Measurements from ENCODE around the gene SCARB2. TPM values are rescaled to one million over a fixed set of nuclear protein-coding genes. Genes with fewer than 3 reads are reported as not detected.
A peak's percentile ranks its signal among the peaks of the same experiment; 100 is the strongest.

The SCARB2 gene
- total RNA-seq, 1 donor = 200 TPM

DNA sequence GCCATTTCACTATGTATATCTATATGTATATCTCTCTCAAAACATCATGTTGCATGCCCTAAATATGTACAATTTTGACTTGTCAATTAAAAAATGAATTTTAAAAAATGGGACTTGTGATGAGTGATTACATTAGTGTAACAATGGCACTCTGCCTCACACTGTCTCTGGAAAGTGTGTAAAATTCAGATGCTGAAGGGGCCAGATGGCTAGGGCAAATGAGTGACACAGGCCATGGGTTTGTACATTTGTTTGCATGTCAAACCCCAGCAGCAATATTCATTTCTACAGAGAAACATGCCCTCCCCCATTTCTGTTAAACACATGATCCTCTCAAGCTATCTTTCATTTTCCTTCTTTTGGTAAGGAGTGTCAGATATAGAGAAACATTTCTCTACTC is 8.1 kb downstream of the SCARB2 start:
- no peak for DNase-seq (ENCODE audit: insufficient read length, low spot score, missing footprints)
- no peaks in the 10 kb centered on the region for H3K27me3 ChIP-seq (ENCODE audit: insufficient read depth, low read length)
- TF ChIP-seq, protein P1, sequence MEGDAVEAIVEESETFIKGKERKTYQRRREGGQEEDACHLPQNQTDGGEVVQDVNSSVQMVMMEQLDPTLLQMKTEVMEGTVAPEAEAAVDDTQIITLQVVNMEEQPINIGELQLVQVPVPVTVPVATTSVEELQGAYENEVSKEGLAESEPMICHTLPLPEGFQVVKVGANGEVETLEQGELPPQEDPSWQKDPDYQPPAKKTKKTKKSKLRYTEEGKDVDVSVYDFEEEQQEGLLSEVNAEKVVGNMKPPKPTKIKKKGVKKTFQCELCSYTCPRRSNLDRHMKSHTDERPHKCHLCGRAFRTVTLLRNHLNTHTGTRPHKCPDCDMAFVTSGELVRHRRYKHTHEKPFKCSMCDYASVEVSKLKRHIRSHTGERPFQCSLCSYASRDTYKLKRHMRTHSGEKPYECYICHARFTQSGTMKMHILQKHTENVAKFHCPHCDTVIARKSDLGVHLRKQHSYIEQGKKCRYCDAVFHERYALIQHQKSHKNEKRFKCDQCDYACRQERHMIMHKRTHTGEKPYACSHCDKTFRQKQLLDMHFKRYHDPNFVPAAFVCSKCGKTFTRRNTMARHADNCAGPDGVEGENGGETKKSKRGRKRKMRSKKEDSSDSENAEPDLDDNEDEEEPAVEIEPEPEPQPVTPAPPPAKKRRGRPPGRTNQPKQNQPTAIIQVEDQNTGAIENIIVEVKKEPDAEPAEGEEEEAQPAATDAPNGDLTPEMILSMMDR (IDR thresholded peaks at IDR 0.05; ENCODE audit: extremely low read depth, low read depth, low read length) = no peak
- H3K79me2 ChIP-seq (ENCODE audit: insufficient read depth, low read length) = peaks cover 98% of the 10 kb centered on the region
- no peaks in the 10 kb centered on the region for H3K36me3 ChIP-seq (ENCODE audit: insufficient read depth, low read length)
- no peak overlapping the region for H3K4me3 ChIP-seq (ENCODE audit: insufficient read depth, low read length)
- H4K20me1 ChIP-seq (ENCODE audit: insufficient read depth, low read length) = peaks cover 6% of the 10 kb centered on the region
- no peak overlapping the region for H3K4me2 ChIP-seq (ENCODE audit: insufficient read depth, low read length)
- H3K9me3 ChIP-seq (ENCODE audit: low read depth, low read length) = no peaks in the 10 kb centered on the region
- H2AFZ ChIP-seq (ENCODE audit: low read length) = no peak overlapping the region
- peaks cover 44% of the 10 kb centered on the region for H3K4me1 ChIP-seq (ENCODE audit: insufficient read depth, low read length)
- no peak overlapping the region for H3K27ac ChIP-seq (ENCODE audit: low read depth, low read length)

DNA sequence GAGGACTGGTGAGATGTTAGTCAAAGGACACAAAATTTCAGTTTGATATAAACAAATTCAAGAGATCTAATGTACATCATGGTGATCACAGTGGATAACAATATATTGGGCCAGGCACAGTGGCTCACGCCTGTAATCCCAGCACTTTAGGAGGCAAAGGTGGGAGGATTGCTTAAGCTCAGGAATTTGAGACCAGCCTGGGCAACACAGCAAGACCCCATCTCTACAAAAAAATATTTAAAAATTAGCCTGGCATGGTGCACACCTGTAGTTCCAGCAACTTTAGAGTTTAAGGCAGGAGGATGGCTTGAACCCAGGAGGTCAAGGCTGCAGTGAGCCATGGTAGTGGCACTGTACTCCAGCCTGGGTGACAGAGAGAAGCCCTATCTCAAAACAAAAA is 8.7 kb downstream of the SCARB2 start:
- Histone ChIP-seq H3K4me1 (ENCODE audit: insufficient read depth, low read length) (peaks cover 45% of the 10 kb centered on the region), H3K36me3 (ENCODE audit: insufficient read depth, low read length) (no peaks in the 10 kb centered on the region), H3K27me3 (ENCODE audit: insufficient read depth, low read length) (no peaks in the 10 kb centered on the region), H3K79me2 (ENCODE audit: insufficient read depth, low read length) (peaks cover 98% of the 10 kb centered on the region), H3K27ac (ENCODE audit: low read depth, low read length) (no peak overlapping the region), H3K9me3 (ENCODE audit: low read depth, low read length) (no peaks in the 10 kb centered on the region), H3K4me2 (ENCODE audit: insufficient read depth, low read length) (no peak overlapping the region), H4K20me1 (ENCODE audit: insufficient read depth, low read length) (peaks cover 6% of the 10 kb centered on the region), H2AFZ (ENCODE audit: low read length) (no peak overlapping the region), H3K4me3 (ENCODE audit: insufficient read depth, low read length) (no peak overlapping the region)
- no peak for DNase-seq (ENCODE audit: insufficient read length, low spot score, missing footprints)
- TF ChIP-seq, protein P1 (IDR thresholded peaks at IDR 0.05; ENCODE audit: extremely low read depth, low read depth, low read length) = no peak

DNA sequence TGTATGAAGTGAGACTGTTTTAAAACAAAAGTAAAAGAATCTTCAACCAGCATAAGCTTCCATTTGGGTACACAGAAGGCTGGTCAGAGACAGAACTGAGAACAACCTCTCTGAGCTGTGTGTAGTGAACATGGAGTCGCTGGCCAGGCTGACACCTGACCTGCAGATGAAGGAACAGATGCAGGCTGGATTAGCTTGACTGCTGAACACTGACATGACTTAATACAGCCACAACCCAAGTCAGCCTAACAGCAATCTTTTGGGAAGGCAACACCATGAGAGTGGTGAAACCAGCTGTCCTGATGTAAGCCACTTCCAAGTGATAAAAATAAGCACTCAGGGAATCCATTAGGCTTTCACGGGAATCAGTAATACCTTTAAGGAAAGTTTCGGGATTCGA is 10.1 kb downstream of the SCARB2 start:
- H3K9me3 ChIP-seq (ENCODE audit: low read depth, low read length) = no peaks in the 10 kb centered on the region
- H3K36me3 ChIP-seq (ENCODE audit: insufficient read depth, low read length) = no peaks in the 10 kb centered on the region
- peaks cover 53% of the 10 kb centered on the region for H3K4me1 ChIP-seq (ENCODE audit: insufficient read depth, low read length)
- no peak for DNase-seq (ENCODE audit: insufficient read length, low spot score, missing footprints)
- H4K20me1 ChIP-seq (ENCODE audit: insufficient read depth, low read length) = peaks cover 6% of the 10 kb centered on the region
- no peak overlapping the region for H3K27ac ChIP-seq (ENCODE audit: low read depth, low read length)
- H2AFZ ChIP-seq (ENCODE audit: low read length) = no peak overlapping the region
- no peak overlapping the region for H3K4me3 ChIP-seq (ENCODE audit: insufficient read depth, low read length)
- H3K27me3 ChIP-seq (ENCODE audit: insufficient read depth, low read length) = no peaks in the 10 kb centered on the region
- TF ChIP-seq, protein P1 (IDR thresholded peaks at IDR 0.05; ENCODE audit: extremely low read depth, low read depth, low read length) = no peak
- peaks cover 94% of the 10 kb centered on the region for H3K79me2 ChIP-seq (ENCODE audit: insufficient read depth, low read length)
- no peak overlapping the region for H3K4me2 ChIP-seq (ENCODE audit: insufficient read depth, low read length)

DNA sequence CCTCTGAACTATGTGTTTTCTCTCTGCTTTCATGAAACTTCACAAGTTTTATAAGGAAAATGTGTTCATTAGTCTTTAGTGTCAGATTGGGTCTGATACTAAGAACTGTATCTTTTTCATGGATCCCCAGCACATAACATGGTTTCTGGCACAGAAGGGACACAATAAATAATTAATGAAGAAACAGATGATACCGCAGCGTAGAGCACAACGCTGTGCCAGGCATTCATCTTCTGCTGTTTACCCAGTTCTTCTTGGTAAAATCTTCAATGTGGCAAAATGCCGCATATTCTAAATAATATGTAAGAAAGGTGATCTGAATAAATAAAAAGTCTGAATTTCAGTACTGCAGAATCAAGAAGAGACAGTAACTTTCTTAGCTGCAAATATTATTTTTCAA is 12.3 kb downstream of the SCARB2 start:
- Histone ChIP-seq H3K27me3 (ENCODE audit: insufficient read depth, low read length) (no peaks in the 10 kb centered on the region), H3K4me1 (ENCODE audit: insufficient read depth, low read length) (peaks cover 53% of the 10 kb centered on the region), H3K36me3 (ENCODE audit: insufficient read depth, low read length) (no peaks in the 10 kb centered on the region), H4K20me1 (ENCODE audit: insufficient read depth, low read length) (peaks cover 5% of the 10 kb centered on the region), H3K4me2 (ENCODE audit: insufficient read depth, low read length) (no peak overlapping the region), H3K4me3 (ENCODE audit: insufficient read depth, low read length) (no peak overlapping the region), H3K79me2 (ENCODE audit: insufficient read depth, low read length) (peaks cover 80% of the 10 kb centered on the region), H3K27ac (ENCODE audit: low read depth, low read length) (peak overlapping the region; percentile 88), H3K9me3 (ENCODE audit: low read depth, low read length) (no peaks in the 10 kb centered on the region), H2AFZ (ENCODE audit: low read length) (no peak overlapping the region)
- TF ChIP-seq, protein P1 (IDR thresholded peaks at IDR 0.05; ENCODE audit: extremely low read depth, low read depth, low read length) = no peak
- DNase-seq (ENCODE audit: insufficient read length, low spot score, missing footprints) = no peak

Measured in osteoblast (primary cell).